ENCODE data around the gene ERC2.

Gene ERC2

GRCh38 chr3:56164436-56164835 is 303.8 kb downstream of the ERC2 start:
- H3K79me2 ChIP-seq: no peaks in the 10 kb centered on the region
- no peak overlapping the region for H3K4me2 ChIP-seq (ENCODE audit: low read length)
- H3K9ac ChIP-seq: no peak overlapping the region
- no peak overlapping the region for H3K27ac ChIP-seq
- no peaks in the 10 kb centered on the region for H3K4me1 ChIP-seq
- no peak for TF ChIP-seq CTCF (IDR thresholded peaks at IDR 0.05)
- H3K27me3 ChIP-seq (ENCODE audit: control insufficient read depth, insufficient read depth, low read length): no peaks in the 10 kb centered on the region
- H3K36me3 ChIP-seq (ENCODE audit: control insufficient read depth, insufficient read depth, low read length): no peaks in the 10 kb centered on the region
- no peak overlapping the region for H3K4me3 ChIP-seq (ENCODE audit: low read depth, low read length)
- H3K9me3 ChIP-seq (ENCODE audit: control insufficient read depth, low read length): no peaks in the 10 kb centered on the region
- no peak overlapping the region for H2AFZ ChIP-seq

- Histone ChIP-seq H2AFZ (no peak overlapping the region), H3K9me3 (ENCODE audit: control insufficient read depth, low read length) (no peaks in the 10 kb centered on the region), H3K79me2 (no peaks in the 10 kb centered on the region), H3K4me3 (ENCODE audit: low read depth, low read length) (no peak overlapping the region), H3K27ac (no peak overlapping the region), H3K36me3 (ENCODE audit: control insufficient read depth, insufficient read depth, low read length) (no peaks in the 10 kb centered on the region), H3K27me3 (ENCODE audit: control insufficient read depth, insufficient read depth, low read length) (no peaks in the 10 kb centered on the region), H3K4me1 (no peaks in the 10 kb centered on the region), H3K9ac (no peak overlapping the region), H3K4me2 (ENCODE audit: low read length) (no peak overlapping the region)
- TF ChIP-seq CTCF (IDR thresholded peaks at IDR 0.05): no peak
These were observed 310.4 kb downstream of the ERC2 start for GRCh38 chr3:56157693-56158362.

GRCh38 chr3:56154297-56154696 is 314.0 kb downstream of the ERC2 start:
- Histone ChIP-seq H3K4me2 (ENCODE audit: low read length) (no peak overlapping the region), H3K4me3 (ENCODE audit: low read depth, low read length) (no peak overlapping the region)

GRCh38 chr3:56147354-56147753 is 320.9 kb downstream of the ERC2 start:
- no peaks in the 10 kb centered on the region for H3K36me3 ChIP-seq (ENCODE audit: control insufficient read depth, insufficient read depth, low read length)
- H3K27me3 ChIP-seq (ENCODE audit: control insufficient read depth, insufficient read depth, low read length): no peaks in the 10 kb centered on the region
- no peak overlapping the region for H2AFZ ChIP-seq
- no peak overlapping the region for H3K9ac ChIP-seq
- no peak overlapping the region for H3K27ac ChIP-seq
- no peaks in the 10 kb centered on the region for H3K4me1 ChIP-seq
- H3K9me3 ChIP-seq (ENCODE audit: control insufficient read depth, low read length): no peaks in the 10 kb centered on the region
- no peak for TF ChIP-seq CTCF (IDR thresholded peaks at IDR 0.05)
- H3K4me3 ChIP-seq (ENCODE audit: low read depth, low read length): no peak overlapping the region
- H3K4me2 ChIP-seq (ENCODE audit: low read length): no peak overlapping the region
- H3K79me2 ChIP-seq: no peaks in the 10 kb centered on the region

More at GRCh38 chr3:56154297-56154696, 314.0 kb downstream of the ERC2 start:
- H3K9ac ChIP-seq: no peak overlapping the region
- TF ChIP-seq CTCF (IDR thresholded peaks at IDR 0.05): no peak
- H3K79me2 ChIP-seq: no peaks in the 10 kb centered on the region
- no peaks in the 10 kb centered on the region for H3K4me1 ChIP-seq
- no peaks in the 10 kb centered on the region for H3K36me3 ChIP-seq (ENCODE audit: control insufficient read depth, insufficient read depth, low read length)
- H3K27me3 ChIP-seq (ENCODE audit: control insufficient read depth, insufficient read depth, low read length): no peaks in the 10 kb centered on the region
- H2AFZ ChIP-seq: no peak overlapping the region
- no peaks in the 10 kb centered on the region for H3K9me3 ChIP-seq (ENCODE audit: control insufficient read depth, low read length)
- no peak overlapping the region for H3K27ac ChIP-seq

- H3K27ac ChIP-seq: no peak overlapping the region
- H3K4me2 ChIP-seq (ENCODE audit: low read length): no peak overlapping the region
- H3K36me3 ChIP-seq (ENCODE audit: control insufficient read depth, insufficient read depth, low read length): no peaks in the 10 kb centered on the region
- TF ChIP-seq CTCF (IDR thresholded peaks at IDR 0.05): no peak
- H3K4me1 ChIP-seq: no peaks in the 10 kb centered on the region
- no peaks in the 10 kb centered on the region for H3K27me3 ChIP-seq (ENCODE audit: control insufficient read depth, insufficient read depth, low read length)
- H3K79me2 ChIP-seq: no peaks in the 10 kb centered on the region
- H3K4me3 ChIP-seq (ENCODE audit: low read depth, low read length): no peak overlapping the region
- no peaks in the 10 kb centered on the region for H3K9me3 ChIP-seq (ENCODE audit: control insufficient read depth, low read length)
- no peak overlapping the region for H3K9ac ChIP-seq
- no peak overlapping the region for H2AFZ ChIP-seq
These were observed 322.9 kb downstream of the ERC2 start for GRCh38 chr3:56145410-56145809.
